ENCODE data around the gene MLH1. TPM values are rescaled to one million over a fixed set of nuclear protein-coding genes. Genes with fewer than 3 reads are reported as not detected.

MLH1 gene
- total RNA-seq, 1 experiment from 2014 or later = 28.5 TPM

- DNase-seq (ENCODE audit: low read depth, low spot score) (no peak), ATAC-seq (no peak)
- in situ Hi-C loops (cut with HindIII; ENCODE audit: low pct_unique_long_range_greater_than_20kb, low sequenced_read_pairs) (no loop called here), intact Hi-C loops (cut with micrococcal nuclease; ENCODE audit: unreplicated experiment) (no loop called here)
- ChIA-PET CTCF (no interaction called here), POLR2A (no interaction called here)
- Histone ChIP-seq H3K27ac (ENCODE audit: low read length) (no peak overlapping the region), H3K4me1 (ENCODE audit: control insufficient read depth, insufficient read depth, low read length) (no peaks in the 10 kb centered on the region), H3K27me3 (ENCODE audit: control insufficient read depth, insufficient read depth, low read length) (no peaks in the 10 kb centered on the region), H3K36me3 (ENCODE audit: control insufficient read depth, insufficient read depth, low read length) (no peaks in the 10 kb centered on the region; the same call in 1 of the 2 replicates), H3K9me3 (ENCODE audit: control insufficient read depth, insufficient read depth, low read depth, low read length) (no peaks in the 10 kb centered on the region), H3K4me3 (ENCODE audit: low read depth in 2 of 2, low read length in 2 of 2) (no peak overlapping the region)
- no TSS peak for BruUV-seq (replicated peaks)
- no peak for TF ChIP-seq TCF7L2 (IDR thresholded peaks at IDR 0.05; ENCODE audit: low read depth, low read length)
- TF ChIP-seq CTCF (IDR thresholded peaks at IDR 0.05) = no peak
- no peak for TF ChIP-seq REST (IDR thresholded peaks at IDR 0.05; ENCODE audit: insufficient read depth in 1 of 2, low read depth in 2 of 2, low read length in 1 of 2)
Observed at GRCh38 chr3:37068031-37068430, 74.7 kb downstream of the MLH1 start.

- no peak overlapping the region for H3K27ac ChIP-seq (ENCODE audit: low read length)
- H3K4me3 ChIP-seq (ENCODE audit: low read depth in 2 of 2, low read length in 2 of 2) = no peak overlapping the region
- no peaks in the 10 kb centered on the region for H3K27me3 ChIP-seq (ENCODE audit: control insufficient read depth, insufficient read depth, low read length)
- no peaks in the 10 kb centered on the region for H3K9me3 ChIP-seq (ENCODE audit: control insufficient read depth, insufficient read depth, low read depth, low read length)
- BruUV-seq (replicated peaks) = no TSS peak
- intact Hi-C loops (cut with micrococcal nuclease; ENCODE audit: unreplicated experiment) = no loop called here
- no peak for TF ChIP-seq POLR2AphosphoS5 (IDR thresholded peaks at IDR 0.05; ENCODE audit: low read depth, low read length)
- no peak for TF ChIP-seq SIN3A (IDR thresholded peaks at IDR 0.05; ENCODE audit: borderline replicate concordance, insufficient read depth, low read depth, low read length)
- TF ChIP-seq CTCF (IDR thresholded peaks at IDR 0.05) = no peak
- no peak for TF ChIP-seq TCF7L2 (IDR thresholded peaks at IDR 0.05; ENCODE audit: low read depth, low read length)
- TF ChIP-seq REST (IDR thresholded peaks at IDR 0.05; ENCODE audit: insufficient read depth in 1 of 2, low read depth in 2 of 2, low read length in 1 of 2) = no peak
- POLR2A ChIA-PET = no interaction called here
- no peak for DNase-seq (ENCODE audit: low read depth, low spot score)
- in situ Hi-C loops (cut with HindIII; ENCODE audit: low pct_unique_long_range_greater_than_20kb, low sequenced_read_pairs) = no loop called here
- no peak for ATAC-seq
- no peaks in the 10 kb centered on the region for H3K36me3 ChIP-seq (ENCODE audit: control insufficient read depth, insufficient read depth, low read length)
- CTCF ChIA-PET = no interaction called here
- no peaks in the 10 kb centered on the region for H3K4me1 ChIP-seq (ENCODE audit: control insufficient read depth, insufficient read depth, low read length)
Observed at GRCh38 chr3:37071921-37072320, 78.6 kb downstream of the MLH1 start.
